GM18870 (cell line): ENCODE data around the gene IL19.
"Not testable (repeated sequence)": the region's sequence is repeated elsewhere in the genome, so short reads cannot be mapped to it uniquely, and the experiment has no call there.

Experiments
- ATAC-seq: cut with Tn5 transposase; IDR thresholded peaks from one replicate; pipeline ENCODE4 v1.9.1; 2021; ENCODE audit warnings: moderate library complexity; ENCODE audit not compliant: unreplicated experiment

Gene IL19

GRCh38 chr1:206772243-206772937 is 1.8 kb downstream of the IL19 start, which contains the start of gene IL10:
TSS of gene IL10 (minus strand) at chr1:206772494. CDS start at chr1:206772435, 59 bp downstream.
- no peak for ATAC-seq

- ATAC-seq: no peak
Measured at GRCh38 chr1:206774093-206774492, 3.5 kb downstream of the IL19 start.

- ATAC-seq: no peak
Measured at GRCh38 chr1:206776229-206776628, 5.7 kb downstream of the IL19 start.

- no peak for ATAC-seq
Measured at GRCh38 chr1:206778031-206778430, 7.5 kb downstream of the IL19 start.

GRCh38 chr1:206778911-206779310 is 8.3 kb downstream of the IL19 start:
- not testable (repeated sequence) for ATAC-seq

GRCh38 chr1:206779638-206780037 is 9.1 kb downstream of the IL19 start:
- no peak for ATAC-seq

- peak; percentile 42 for ATAC-seq
Measured at GRCh38 chr1:206782448-206782847, 11.9 kb downstream of the IL19 start.

GRCh38 chr1:206783506-206783905 is 12.9 kb downstream of the IL19 start:
- ATAC-seq: no peak

- ATAC-seq: peak; percentile 54
Measured at GRCh38 chr1:206784471-206784903, 13.9 kb downstream of the IL19 start.

- no peak for ATAC-seq
Measured at GRCh38 chr1:206785182-206785765, 14.7 kb downstream of the IL19 start.

GRCh38 chr1:206786212-206786886 is 15.8 kb downstream of the IL19 start:
- ATAC-seq: no peak

GRCh38 chr1:206787891-206788290 is 17.3 kb downstream of the IL19 start:
- ATAC-seq: no peak

- ATAC-seq: no peak
Measured at GRCh38 chr1:206788487-206789050, 18.0 kb downstream of the IL19 start.

- ATAC-seq: no peak
Measured at GRCh38 chr1:206790502-206791250, 20.1 kb downstream of the IL19 start.

- ATAC-seq: no peak
Measured at GRCh38 chr1:206792939-206793607, 22.5 kb downstream of the IL19 start.

GRCh38 chr1:206793620-206794019 is 23.0 kb downstream of the IL19 start:
- ATAC-seq: no peak

GRCh38 chr1:206794294-206794908 is 23.8 kb downstream of the IL19 start:
- no peak for ATAC-seq

GRCh38 chr1:206796116-206796515 is 25.5 kb downstream of the IL19 start:
- no peak for ATAC-seq

GRCh38 chr1:206796981-206797402 is 26.4 kb downstream of the IL19 start:
- no peak for ATAC-seq
